ENCODE results near the gene R3HDM4.

The R3HDM4 gene

DNA sequence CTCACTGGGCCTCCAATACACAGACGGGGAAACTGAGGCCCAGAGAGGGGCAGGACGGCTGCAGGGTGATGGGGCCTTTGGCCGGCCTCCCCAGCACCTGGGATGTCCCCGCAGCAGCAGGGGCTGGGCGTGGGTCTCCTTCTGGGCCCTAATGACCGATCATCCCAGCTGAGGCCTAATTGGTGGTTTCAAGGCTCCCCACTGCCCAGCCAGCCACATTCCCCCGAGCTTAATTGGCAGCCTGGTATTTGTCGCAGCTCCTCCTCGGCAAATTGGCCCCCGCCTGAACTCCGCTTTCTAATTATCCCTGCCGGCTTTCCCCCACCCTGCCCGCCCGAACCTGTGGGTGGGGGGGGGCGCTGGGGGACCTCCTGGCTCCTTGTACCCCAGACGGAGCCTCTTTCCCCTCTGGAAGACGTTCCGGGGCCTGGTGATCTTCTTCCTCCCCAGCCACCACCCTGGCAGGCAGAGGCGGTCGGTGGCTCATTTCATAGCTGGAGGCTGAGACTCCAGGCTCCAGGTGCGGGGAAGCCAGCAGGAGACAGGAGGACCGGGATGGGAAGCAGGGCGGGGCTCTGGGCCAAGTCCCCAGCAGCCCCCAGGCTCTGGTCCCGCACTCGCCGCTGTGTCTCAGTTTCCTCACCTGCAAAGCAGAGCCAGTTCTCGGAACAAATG, 43.9 kb upstream of the R3HDM4 start:
- no peak for DNase-seq (ENCODE audit: extremely low read depth, low read depth)
- TF ChIP-seq, protein P1, sequence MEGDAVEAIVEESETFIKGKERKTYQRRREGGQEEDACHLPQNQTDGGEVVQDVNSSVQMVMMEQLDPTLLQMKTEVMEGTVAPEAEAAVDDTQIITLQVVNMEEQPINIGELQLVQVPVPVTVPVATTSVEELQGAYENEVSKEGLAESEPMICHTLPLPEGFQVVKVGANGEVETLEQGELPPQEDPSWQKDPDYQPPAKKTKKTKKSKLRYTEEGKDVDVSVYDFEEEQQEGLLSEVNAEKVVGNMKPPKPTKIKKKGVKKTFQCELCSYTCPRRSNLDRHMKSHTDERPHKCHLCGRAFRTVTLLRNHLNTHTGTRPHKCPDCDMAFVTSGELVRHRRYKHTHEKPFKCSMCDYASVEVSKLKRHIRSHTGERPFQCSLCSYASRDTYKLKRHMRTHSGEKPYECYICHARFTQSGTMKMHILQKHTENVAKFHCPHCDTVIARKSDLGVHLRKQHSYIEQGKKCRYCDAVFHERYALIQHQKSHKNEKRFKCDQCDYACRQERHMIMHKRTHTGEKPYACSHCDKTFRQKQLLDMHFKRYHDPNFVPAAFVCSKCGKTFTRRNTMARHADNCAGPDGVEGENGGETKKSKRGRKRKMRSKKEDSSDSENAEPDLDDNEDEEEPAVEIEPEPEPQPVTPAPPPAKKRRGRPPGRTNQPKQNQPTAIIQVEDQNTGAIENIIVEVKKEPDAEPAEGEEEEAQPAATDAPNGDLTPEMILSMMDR (IDR thresholded peaks at IDR 0.05; ENCODE audit: low read depth, low read length, missing control alignments), result no peak
- no peak overlapping the region for H3K4me3 ChIP-seq (replicated peaks; ENCODE audit: low read depth, low read length)

DNA sequence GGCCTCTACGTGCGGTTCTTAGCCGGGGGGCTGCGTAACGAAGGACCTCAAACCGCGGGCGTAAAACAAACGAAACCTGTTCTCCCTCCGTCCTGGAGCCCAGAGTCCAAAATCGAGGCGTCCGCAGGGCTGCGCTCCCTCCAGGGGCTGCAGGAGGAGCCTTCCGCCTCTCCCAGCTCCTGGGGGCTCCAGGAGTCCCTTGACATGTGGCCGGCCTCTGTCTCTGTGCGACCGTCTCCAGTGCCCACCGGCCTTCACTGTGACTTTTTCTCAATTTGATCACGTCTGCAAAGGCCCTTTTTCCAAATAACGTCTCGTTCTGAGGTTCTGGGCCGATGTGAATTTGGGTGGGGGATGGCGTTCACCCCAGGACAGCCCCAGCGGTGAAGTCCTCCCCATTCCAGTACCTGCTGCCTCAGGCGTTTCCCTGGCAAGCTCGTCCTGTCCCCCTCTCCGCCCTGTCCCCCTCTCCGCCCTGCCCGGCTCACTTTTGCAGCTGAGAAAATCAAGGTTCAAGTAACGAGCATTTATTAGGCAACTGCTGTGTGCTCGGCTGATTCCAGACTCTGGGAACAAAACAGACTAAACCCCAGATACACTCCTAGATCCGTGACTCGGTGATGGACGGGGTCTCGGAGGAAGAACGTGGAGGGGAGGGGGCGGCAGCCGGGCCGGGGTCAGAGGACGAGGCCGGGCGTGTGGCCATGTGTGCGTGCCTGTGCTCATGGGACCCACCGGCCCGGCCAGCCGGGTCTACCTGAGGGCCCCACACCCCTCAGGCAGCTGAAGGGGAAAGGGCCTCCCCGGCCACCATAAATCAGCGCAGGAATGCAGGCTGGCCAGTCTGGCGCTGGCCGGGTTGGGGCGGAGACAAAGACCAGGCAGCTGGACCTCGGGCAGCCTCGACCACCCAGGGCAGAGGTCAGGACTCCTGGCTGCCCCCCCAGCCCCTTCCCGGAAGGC, 43.1 kb upstream of the R3HDM4 start:
- no peak overlapping the region for H3K4me3 ChIP-seq (replicated peaks; ENCODE audit: low read depth, low read length)
- TF ChIP-seq, protein P1 (IDR thresholded peaks at IDR 0.05; ENCODE audit: low read depth, low read length, missing control alignments), result no peak

DNA sequence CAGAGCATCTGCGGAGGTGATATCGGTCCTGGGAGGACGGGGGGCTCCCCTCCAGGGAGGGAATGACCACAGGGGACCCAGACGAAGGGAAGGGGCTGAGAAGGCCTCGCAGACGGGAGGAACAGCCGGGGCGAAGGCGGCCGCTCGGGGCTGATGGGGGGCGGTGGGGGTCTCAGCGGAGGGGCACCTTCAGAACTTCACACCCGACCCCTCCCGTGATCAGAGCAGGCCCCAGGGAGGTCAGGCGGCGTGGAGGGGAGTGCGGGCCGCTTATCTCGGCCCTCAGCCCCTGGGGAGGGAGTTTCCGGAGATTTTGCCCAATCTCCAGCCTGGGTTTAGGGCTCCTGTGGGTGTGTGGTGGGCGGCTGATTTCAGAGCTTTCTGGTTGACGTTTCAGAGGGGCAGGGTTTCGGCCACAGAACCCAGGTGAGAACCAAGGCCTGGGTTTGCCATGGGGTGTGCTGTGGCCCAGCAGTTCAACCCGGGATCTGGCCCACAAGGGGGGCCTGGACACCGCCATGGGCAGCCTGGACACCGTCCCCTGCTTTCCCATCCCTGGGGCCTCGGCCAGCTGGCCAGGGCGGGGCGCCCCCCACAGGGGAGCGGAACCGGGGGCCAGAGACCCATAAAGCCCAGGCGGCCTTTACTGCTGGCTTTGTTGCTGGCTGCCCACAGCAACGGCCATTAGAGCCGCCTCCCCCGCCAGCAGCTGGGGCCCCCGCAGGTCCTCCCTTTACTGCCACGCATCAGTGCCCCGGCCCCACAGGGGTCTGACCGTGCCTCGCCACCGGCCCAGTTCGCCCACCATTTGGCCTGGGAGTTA, 41.9 kb upstream of the R3HDM4 start:
- no peak overlapping the region for H3K4me3 ChIP-seq (replicated peaks; ENCODE audit: low read depth, low read length)
- TF ChIP-seq, protein P1 (IDR thresholded peaks at IDR 0.05; ENCODE audit: low read depth, low read length, missing control alignments), result no peak

More for the DNA sequence above, 43.1 kb upstream of the R3HDM4 start:
- DNase-seq (ENCODE audit: extremely low read depth, low read depth), result no peak

DNA sequence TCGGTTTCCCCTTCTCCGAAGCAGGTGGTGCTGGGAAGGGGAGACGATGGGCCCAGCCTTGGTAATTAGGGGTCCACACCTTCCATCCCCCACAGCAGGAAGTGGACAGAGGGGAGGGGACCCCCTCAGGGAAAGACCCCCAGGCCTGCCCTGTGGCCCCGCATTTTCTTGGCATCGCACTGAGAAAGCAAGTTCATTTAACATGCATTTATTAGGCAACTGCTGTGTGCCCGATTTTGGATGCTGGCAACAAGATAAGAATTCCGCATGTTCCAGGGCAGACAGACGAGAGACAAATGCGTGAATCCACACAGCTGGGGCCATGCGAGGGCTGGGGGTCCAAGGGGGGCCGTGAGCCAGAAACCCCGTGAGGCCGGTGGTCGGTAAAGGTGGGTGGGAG, 41.3 kb upstream of the R3HDM4 start:
- TF ChIP-seq, protein P1 (IDR thresholded peaks at IDR 0.05; ENCODE audit: low read depth, low read length, missing control alignments), result no peak
- no peak for DNase-seq (ENCODE audit: extremely low read depth, low read depth)
- H3K4me3 ChIP-seq (replicated peaks; ENCODE audit: low read depth, low read length), result no peak overlapping the region

More for the DNA sequence above, 41.9 kb upstream of the R3HDM4 start:
- no peak for DNase-seq (ENCODE audit: extremely low read depth, low read depth)

DNA sequence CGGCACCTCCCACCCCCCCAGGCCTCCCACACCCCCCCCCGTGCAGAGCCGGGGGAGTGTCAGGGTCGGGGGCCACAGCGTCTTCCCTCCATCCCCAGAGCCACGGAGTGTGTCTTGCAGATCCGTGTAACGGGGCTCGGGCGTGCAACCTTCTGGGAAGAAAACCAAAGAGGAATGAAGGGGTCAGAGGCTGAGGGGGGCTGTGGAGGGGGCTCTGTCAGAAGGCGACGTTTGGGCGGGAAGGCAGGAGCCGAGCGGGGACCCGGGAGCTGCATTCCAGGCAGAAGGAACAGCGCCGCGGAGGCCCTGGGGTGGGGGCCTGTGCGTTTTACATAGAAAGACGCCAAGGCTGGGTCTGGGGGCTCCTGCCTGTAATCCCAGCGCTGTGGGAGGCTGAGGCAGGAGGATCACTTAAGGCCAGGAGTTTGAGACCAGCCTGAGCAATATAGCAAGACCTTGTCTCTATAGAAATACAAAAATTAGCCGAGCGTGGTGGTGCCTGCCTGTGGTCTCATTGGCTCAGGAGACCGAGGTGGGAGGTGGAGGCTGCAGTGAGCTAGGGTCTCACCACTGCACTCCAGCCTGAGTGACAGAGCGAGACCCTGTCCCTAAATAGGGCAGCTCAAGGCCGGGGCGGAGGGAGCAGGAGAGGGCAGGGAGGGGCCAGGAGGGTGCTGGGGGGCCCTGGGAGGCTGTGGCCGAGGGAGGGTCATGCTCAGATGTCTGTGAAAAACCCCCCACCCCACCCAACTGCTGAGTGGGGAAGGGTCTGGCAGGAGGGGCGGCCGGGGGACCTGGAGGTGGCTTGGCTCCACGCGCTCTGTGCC, 40.6 kb upstream of the R3HDM4 start:
- no peak for DNase-seq (ENCODE audit: extremely low read depth, low read depth)
- H3K4me3 ChIP-seq (replicated peaks; ENCODE audit: low read depth, low read length), result no peak overlapping the region
- TF ChIP-seq, protein P1 (IDR thresholded peaks at IDR 0.05; ENCODE audit: low read depth, low read length, missing control alignments), result no peak

Measured in HFF-Myc (cell line).